Liver (tissue), 9 donors: ENCODE results near the gene EEA1. TPM values are rescaled to one million over a fixed set of nuclear protein-coding genes. Genes with fewer than 3 reads are reported as not detected.
"Not testable (repeated sequence)": the region's sequence is repeated elsewhere in the genome, so short reads cannot be mapped to it uniquely, and the experiment has no call there.

Source experiments
- DNase-seq: peaks from one replicate; pipeline ENCODE4 v3.0.0-alpha.2; 2017; ENCODE audit warnings: low spot score
- H3K27ac ChIP-seq, 2 donors: one replicate each; pipeline ENCODE4 v1.7.0; 2013; ENCODE audit warnings: inconsistent platforms in 2 of 2, low read length in 2 of 2, control low read depth in 1 of 2, low read depth in 1 of 2, mild to moderate bottlenecking in 1 of 2
- H3K27me3 ChIP-seq, 4 donors: one replicate each; pipeline versions ENCODE4 v1.6.1 to v1.7.0; 2013; ENCODE audit warnings: low read length in 3 of 4, inconsistent platforms in 1 of 4, mild to moderate bottlenecking in 1 of 4, moderate library complexity in 1 of 4; ENCODE audit not compliant: control insufficient read depth in 4 of 4, insufficient read depth in 4 of 4
- H3K36me3 ChIP-seq, 4 donors: one replicate each; pipeline versions ENCODE4 v1.6.1 to v1.7.0; 2013; ENCODE audit warnings: low read length in 3 of 4, mild to moderate bottlenecking in 3 of 4, low read depth in 1 of 4, moderate library complexity in 1 of 4; ENCODE audit not compliant: control insufficient read depth in 4 of 4, insufficient read depth in 3 of 4
- H3K4me1 ChIP-seq, 4 donors: one replicate each; pipeline versions ENCODE4 v1.6.1 to v1.7.0; 2013; ENCODE audit warnings: low read length in 3 of 4, mild to moderate bottlenecking in 3 of 4, moderate library complexity in 1 of 4; ENCODE audit not compliant: control insufficient read depth in 4 of 4, insufficient read depth in 4 of 4
- H3K4me3 ChIP-seq, 3 donors: one replicate each; pipeline versions ENCODE4 v1.6.1 to v1.7.0; 2013; ENCODE audit warnings: low read length in 3 of 3, control low read depth in 1 of 3, low read depth in 1 of 3, mild to moderate bottlenecking in 1 of 3
- H3K9ac ChIP-seq, 2 donors: one replicate each; pipeline ENCODE4 v1.7.0; 2013; ENCODE audit warnings: low read length in 2 of 2, mild to moderate bottlenecking in 2 of 2, moderate library complexity in 2 of 2, control low read depth in 1 of 2, low read depth in 1 of 2
- H3K9me3 ChIP-seq, 4 donors: one replicate each; pipeline versions ENCODE4 v1.6.1 to v1.7.0; 2013; ENCODE audit warnings: low read length in 3 of 4; ENCODE audit not compliant: control insufficient read depth in 4 of 4
- CTCF ChIP-seq: fragments of 150-350 bp; IDR thresholded peaks from 2 replicates; pipeline ENCODE4 v1.5.1; 2017; ENCODE audit warnings: improper control_type of control experiment, low read depth, low read length; ENCODE audit not compliant: missing input control
- EGR1 ChIP-seq, 2 donors: IDR thresholded peaks; 2 replicates each; pipeline ENCODE4 v1.6.1; 2016 to 2018; ENCODE audit warnings: antibody characterized with exemption in 2 of 2, low read depth in 2 of 2
- GABPA ChIP-seq, 2 donors: IDR thresholded peaks in 1 of 2; conservative IDR thresholded peaks in 1 of 2; 2 replicates each; pipeline ENCODE4 v1.6.1; 2016; ENCODE audit warnings: antibody characterized with exemption in 2 of 2, mild to moderate bottlenecking in 1 of 2, moderate library complexity in 1 of 2
- HNF4A ChIP-seq, 2 donors: conservative IDR thresholded peaks; 2 replicates each; pipeline ENCODE4 v1.6.1; 2016; ENCODE audit warnings: antibody characterized with exemption in 2 of 2, mild to moderate bottlenecking in 2 of 2
- HNF4G ChIP-seq: IDR thresholded peaks from 2 replicates; pipeline ENCODE4 v1.6.1; 2016; ENCODE audit warnings: antibody characterized with exemption
- JUND ChIP-seq, 2 donors: IDR thresholded peaks; 2 replicates each; pipeline ENCODE4 v1.6.1; 2016; ENCODE audit warnings: antibody characterized with exemption in 2 of 2
- YY1 ChIP-seq: IDR thresholded peaks from 2 replicates; pipeline ENCODE4 v1.6.1; 2016; ENCODE audit warnings: antibody characterized with exemption, mild to moderate bottlenecking
- WGBS: extraction: QIAGEN DNeasy Blood & Tissue Kit; methylation state at CpG from one replicate; pipeline ENCODE4 v1.1.7; 2013; 5-methylcytosine and 5-hydroxymethylcytosine counted together
- polyA plus RNA-seq, 2 donors: library from polyadenylated mRNA; stranded (reverse) in 1 of 2; unstranded in 1 of 2; fragments of 200-250 nt in 1 of 2; fragments of >200 nt in 1 of 2; fragmentation: Nextera tagmentation in 1 of 2; extraction: Ambion mirVana in 1 of 2; gene quantifications; one replicate each; pipeline versions ENCODE4 v1.2.1 to v1.2.3, GENCODE V29; 2013 to 2015
- total RNA-seq, 2 donors: library from RNA; depleted of rRNA; stranded (reverse); fragments of >200 nt; gene quantifications; one replicate each; pipeline ENCODE4 v1.2.3, GENCODE V29; 2014
- TF ChIP-seq, protein P1 (sequence below): IDR thresholded peaks from 2 replicates; pipeline ENCODE4 v1.6.1; 2016; ENCODE audit warnings: antibody characterized with exemption
- donor health status: healthy.
- donor health status: healthy.
- donor health status: healthy.
- donor health status: healthy.
- donor health status: healthy.

EEA1 gene
- total and polyA plus RNA-seq, 4 donors: 2.5 to 15.8 (median 9.1) TPM

DNA sequence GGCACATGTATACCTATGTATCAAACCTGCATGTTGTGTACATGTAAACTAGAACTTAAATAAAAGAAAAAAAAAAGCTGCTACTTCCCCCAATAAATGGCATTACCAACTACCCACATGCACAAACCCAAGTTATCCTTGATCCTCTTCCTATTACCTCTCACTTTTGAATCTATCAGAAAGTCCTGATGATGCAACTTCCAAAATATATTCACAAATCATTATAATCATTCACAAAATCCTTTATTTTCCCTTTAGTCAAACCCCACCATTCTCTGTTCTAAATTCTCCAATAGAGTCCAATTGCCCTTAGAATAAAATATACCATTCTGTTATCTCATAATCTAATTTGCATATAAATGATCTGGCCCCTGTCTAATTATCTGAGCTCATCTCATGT is 134.3 kb downstream of the EEA1 start (continued):
- TF ChIP-seq YY1: no peak
- no peak for TF ChIP-seq JUND (IDR thresholded peaks at IDR 0.05)
- no peak for TF ChIP-seq CTCF
- TF ChIP-seq, protein P1, sequence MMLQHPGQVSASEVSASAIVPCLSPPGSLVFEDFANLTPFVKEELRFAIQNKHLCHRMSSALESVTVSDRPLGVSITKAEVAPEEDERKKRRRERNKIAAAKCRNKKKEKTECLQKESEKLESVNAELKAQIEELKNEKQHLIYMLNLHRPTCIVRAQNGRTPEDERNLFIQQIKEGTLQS: no peak

DNA sequence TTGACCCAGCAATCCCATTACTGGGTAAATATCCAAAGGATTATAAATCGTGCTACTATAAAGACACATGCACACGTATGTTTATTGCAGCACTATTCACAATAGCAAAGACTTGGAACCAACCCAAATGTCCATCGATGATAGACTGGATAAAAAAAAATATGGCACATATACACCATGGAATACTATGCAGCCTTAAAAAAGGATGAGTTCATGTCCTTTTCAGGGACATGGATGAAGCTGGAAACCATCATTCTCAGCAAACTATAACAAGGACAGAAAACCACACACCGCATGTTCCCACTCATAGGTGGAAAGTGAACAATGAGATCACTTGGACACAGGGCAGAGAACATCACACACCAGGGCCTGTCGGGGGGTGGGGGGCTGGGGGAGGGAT is 134.7 kb downstream of the EEA1 start:
- WGBS: 95% methylated on average over 5 of the region's 5 CpGs
- H3K36me3 ChIP-seq, H3K4me1 ChIP-seq, H3K9me3 ChIP-seq, DNase-seq, H3K27me3 ChIP-seq, H3K27ac ChIP-seq, H3K4me3 ChIP-seq, H3K9ac ChIP-seq: not testable (repeated sequence)

- no peak for TF ChIP-seq HNF4A (conservative IDR thresholded peaks at IDR 0.05)
- H3K27ac ChIP-seq: no peak overlapping the region
- H3K27me3 ChIP-seq: no peaks in the 10 kb centered on the region
- H3K4me1 ChIP-seq: no peaks in the 10 kb centered on the region
- no peak overlapping the region for H3K9ac ChIP-seq
- DNase-seq: no peak
- whole genome bisulfite sequencing: 94% methylated on average over 1 of the region's 1 CpG
- H3K9me3 ChIP-seq: no peaks in the 10 kb centered on the region
- peaks cover 0 to 3% (median 0%) of the 10 kb centered on the region in 4 donors for H3K36me3 ChIP-seq
- H3K4me3 ChIP-seq: no peak overlapping the region
These were observed 143.1 kb downstream of the EEA1 start for GRCh38 chr12:92786045-92786444.

DNA sequence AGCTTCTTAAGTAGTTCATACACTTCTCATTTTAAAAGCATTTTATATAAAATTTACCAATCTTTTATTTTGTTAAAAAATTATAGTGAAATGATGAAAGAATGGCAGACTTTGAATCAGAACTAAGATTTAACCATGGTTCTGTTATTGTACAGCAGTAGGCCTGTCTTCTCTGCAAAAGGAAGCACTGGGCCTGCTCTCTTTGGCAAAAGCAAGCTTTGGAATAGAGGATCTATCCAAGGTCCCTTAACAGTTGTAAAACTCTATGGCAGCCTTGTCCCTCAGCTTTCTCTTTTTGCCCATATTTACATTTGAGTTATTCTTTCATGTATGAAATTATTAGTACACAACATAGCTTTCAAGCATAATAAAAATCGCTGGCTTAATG is 143.5 kb downstream of the EEA1 start:
- no peak for DNase-seq
- TF ChIP-seq YY1: no peak
- no peak for TF ChIP-seq GABPA (IDR thresholded peaks at IDR 0.05 in 1 of 2, conservative IDR thresholded peaks at IDR 0.05 in 1 of 2)
- TF ChIP-seq HNF4G: no peak
- no peak for TF ChIP-seq EGR1 (IDR thresholded peaks at IDR 0.05; ENCODE audit: low read depth in 2 of 2)
- TF ChIP-seq, protein P1: no peak
- no peaks in the 10 kb centered on the region for H3K9me3 ChIP-seq
- peaks cover 0 to 3% (median 0%) of the 10 kb centered on the region in 4 donors for H3K36me3 ChIP-seq
- no peak overlapping the region for H3K27ac ChIP-seq
- H3K4me1 ChIP-seq: no peaks in the 10 kb centered on the region
- no peaks in the 10 kb centered on the region for H3K27me3 ChIP-seq
- H3K9ac ChIP-seq: no peak overlapping the region
- no peak overlapping the region for H3K4me3 ChIP-seq
- 88% methylated on average over 1 of the region's 1 CpG for WGBS
